Gastrocnemius medialis (tissue), 4 donors: Measurements from ENCODE around the gene COX14.

Experiments used
- POLR2A ChIP-seq, 2 donors: fragments of 450-650 bp; IDR thresholded peaks; one replicate each; pipeline ENCODE4 v1.6.1; 2017; ENCODE audit warnings: antibody characterized with exemption in 2 of 2, mild to moderate bottlenecking in 2 of 2, moderate library complexity in 2 of 2
- TF ChIP-seq, protein P1 (sequence below), 5 experiments: fragments of 450-650 bp in 3 of 5; fragments of 200-600 bp in 2 of 5; sonication (generic) in 2 of 5; IDR thresholded peaks in 4 of 5; conservative IDR thresholded peaks in 1 of 5; 1 replicate in 4 of 5; 2 replicates in 1 of 5; pipeline ENCODE4 v1.5.1; 2016 to 2019; ENCODE audit warnings: antibody characterized with exemption in 5 of 5, mild to moderate bottlenecking in 3 of 5, moderate library complexity in 3 of 5

DNA sequence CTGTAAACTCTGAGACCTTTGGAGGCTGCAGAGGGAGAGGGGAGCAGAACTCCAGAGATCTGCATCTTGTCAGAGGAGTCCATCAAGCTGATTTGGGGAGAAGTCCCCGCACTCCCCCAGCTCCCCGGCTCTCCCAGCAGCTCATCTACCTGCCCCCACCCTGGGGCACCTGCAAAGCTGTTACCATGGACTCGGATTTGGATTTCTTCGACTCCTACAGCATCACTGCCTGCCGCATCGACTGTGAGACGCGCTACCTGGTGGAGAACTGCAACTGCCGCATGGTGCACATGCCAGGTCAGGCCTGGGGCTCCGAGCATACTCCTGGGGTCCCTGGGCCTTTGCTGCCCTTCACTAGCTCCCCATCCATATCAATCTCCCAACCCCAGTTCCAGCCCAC lies 33.8 kb upstream of the COX14 start:
- TF ChIP-seq, protein P1, sequence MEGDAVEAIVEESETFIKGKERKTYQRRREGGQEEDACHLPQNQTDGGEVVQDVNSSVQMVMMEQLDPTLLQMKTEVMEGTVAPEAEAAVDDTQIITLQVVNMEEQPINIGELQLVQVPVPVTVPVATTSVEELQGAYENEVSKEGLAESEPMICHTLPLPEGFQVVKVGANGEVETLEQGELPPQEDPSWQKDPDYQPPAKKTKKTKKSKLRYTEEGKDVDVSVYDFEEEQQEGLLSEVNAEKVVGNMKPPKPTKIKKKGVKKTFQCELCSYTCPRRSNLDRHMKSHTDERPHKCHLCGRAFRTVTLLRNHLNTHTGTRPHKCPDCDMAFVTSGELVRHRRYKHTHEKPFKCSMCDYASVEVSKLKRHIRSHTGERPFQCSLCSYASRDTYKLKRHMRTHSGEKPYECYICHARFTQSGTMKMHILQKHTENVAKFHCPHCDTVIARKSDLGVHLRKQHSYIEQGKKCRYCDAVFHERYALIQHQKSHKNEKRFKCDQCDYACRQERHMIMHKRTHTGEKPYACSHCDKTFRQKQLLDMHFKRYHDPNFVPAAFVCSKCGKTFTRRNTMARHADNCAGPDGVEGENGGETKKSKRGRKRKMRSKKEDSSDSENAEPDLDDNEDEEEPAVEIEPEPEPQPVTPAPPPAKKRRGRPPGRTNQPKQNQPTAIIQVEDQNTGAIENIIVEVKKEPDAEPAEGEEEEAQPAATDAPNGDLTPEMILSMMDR (IDR thresholded peaks at IDR 0.05 in 4 of 5, conservative IDR thresholded peaks at IDR 0.05 in 1 of 5): no peak
- TF ChIP-seq POLR2A (IDR thresholded peaks at IDR 0.05): no peak
